ENCODE results near the gene LRMDA.

LRMDA gene

DNA sequence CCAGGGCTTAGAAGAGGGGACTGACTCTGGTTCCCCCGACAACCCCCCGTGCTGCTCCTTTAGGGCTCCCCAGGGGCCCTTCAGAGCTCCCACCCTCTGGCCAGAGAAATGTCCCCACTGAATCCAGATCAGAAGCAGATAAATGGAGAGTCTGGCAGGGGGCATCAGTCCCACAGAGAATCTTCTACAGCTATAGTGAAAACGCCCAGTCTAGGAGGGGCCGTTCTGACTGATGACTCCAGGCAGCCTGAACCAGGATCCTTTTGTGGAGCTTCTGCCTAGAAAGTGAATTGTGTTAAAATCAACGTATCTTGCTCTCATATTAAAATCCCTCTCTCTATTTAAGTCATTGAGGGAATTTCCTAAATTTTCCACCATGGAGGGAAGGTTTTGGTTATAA is 471.4 kb downstream of the LRMDA start:
- no peak for DNase-seq (ENCODE audit: low read depth)
- TF ChIP-seq, protein P1, sequence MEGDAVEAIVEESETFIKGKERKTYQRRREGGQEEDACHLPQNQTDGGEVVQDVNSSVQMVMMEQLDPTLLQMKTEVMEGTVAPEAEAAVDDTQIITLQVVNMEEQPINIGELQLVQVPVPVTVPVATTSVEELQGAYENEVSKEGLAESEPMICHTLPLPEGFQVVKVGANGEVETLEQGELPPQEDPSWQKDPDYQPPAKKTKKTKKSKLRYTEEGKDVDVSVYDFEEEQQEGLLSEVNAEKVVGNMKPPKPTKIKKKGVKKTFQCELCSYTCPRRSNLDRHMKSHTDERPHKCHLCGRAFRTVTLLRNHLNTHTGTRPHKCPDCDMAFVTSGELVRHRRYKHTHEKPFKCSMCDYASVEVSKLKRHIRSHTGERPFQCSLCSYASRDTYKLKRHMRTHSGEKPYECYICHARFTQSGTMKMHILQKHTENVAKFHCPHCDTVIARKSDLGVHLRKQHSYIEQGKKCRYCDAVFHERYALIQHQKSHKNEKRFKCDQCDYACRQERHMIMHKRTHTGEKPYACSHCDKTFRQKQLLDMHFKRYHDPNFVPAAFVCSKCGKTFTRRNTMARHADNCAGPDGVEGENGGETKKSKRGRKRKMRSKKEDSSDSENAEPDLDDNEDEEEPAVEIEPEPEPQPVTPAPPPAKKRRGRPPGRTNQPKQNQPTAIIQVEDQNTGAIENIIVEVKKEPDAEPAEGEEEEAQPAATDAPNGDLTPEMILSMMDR (conservative IDR thresholded peaks at IDR 0.05; ENCODE audit: low read length), result no peak
- no peak overlapping the region for H3K4me3 ChIP-seq (ENCODE audit: low read length)

DNA sequence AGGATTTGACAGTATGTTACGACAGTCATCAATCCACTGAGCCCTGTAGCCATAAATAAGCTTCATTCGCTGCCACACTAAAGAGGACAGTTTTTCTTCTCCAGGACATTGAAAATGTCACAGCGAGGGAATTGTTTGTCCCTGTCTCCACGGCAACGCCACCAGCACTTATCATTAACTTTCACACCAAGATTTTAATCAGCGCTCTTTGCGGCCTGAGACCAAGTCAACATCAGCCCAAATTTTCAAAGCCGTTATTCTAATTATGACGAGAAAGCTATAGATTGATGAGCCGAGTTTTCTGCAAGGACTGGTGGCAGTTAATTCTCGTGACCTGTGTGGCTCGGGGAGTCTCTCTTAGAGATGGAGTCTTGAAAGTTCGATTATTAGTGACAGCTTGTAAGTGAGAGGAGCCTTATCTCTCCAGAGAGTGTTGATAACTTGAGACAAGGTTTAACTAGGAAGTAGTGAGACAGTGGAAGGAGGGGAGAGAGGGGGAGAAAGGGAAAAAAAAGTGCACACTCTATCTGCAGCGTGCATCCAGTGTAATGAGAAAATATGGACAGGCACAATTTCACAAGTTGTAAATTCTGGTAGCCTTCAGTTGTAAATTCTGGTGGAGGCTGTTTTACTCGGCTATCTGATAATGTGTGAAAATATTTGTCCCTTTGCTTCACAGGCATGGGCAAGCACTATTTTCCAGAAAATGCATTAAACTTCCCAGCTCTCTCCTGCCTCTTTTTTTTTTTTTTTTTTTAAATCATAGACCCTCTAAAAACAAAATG is 473.3 kb downstream of the LRMDA start:
- H3K4me3 ChIP-seq (ENCODE audit: low read length), result no peak overlapping the region
- TF ChIP-seq, protein P1 (conservative IDR thresholded peaks at IDR 0.05; ENCODE audit: low read length), result no peak
- no peak for DNase-seq (ENCODE audit: low read depth)

DNA sequence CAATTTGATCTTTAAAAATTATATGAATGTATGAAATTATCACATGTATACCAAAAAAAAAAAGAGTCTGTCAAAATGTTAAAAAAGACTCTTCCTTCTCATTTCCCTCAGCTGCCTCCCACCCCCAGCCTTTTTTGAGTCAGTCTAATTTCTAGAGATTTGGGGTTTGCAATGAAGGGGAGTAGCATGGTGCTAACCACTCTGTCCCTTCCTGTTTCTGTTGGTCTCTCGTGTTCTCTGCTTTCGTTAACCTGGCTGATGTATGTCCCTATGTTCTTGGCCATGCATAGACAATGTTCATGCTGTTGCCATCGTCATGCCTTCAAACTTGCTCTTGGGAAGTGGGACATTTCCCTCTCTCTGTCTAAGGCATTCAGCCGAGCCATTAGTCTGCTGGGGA is 474.1 kb downstream of the LRMDA start:
- DNase-seq (ENCODE audit: low read depth), result no peak
- TF ChIP-seq, protein P1 (conservative IDR thresholded peaks at IDR 0.05; ENCODE audit: low read length), result no peak
- no peak overlapping the region for H3K4me3 ChIP-seq (ENCODE audit: low read length)

DNA sequence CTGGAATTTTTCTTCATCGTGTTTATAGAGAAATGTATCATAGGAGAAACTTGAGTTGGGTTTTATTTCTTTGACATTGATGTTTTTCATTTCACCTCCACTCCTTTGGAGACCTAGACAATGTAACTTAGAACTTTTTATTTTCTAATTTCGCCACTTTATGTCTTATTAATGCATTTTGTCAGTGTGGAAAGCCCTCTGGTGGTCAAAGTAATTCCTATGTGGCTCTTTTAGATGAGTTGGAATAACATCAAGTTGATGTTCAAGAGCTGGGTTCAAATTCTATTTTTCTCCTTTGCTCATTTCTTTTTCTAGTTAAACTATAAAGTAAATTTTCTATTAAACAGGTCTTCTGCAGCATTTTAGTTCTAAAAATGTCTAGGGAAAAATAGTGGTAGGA is 478.6 kb downstream of the LRMDA start:
- TF ChIP-seq, protein P1 (conservative IDR thresholded peaks at IDR 0.05; ENCODE audit: low read length), result peak; percentile 70
- H3K4me3 ChIP-seq (ENCODE audit: low read length), result no peak overlapping the region
- peak; percentile 47 for DNase-seq (ENCODE audit: low read depth)

DNA sequence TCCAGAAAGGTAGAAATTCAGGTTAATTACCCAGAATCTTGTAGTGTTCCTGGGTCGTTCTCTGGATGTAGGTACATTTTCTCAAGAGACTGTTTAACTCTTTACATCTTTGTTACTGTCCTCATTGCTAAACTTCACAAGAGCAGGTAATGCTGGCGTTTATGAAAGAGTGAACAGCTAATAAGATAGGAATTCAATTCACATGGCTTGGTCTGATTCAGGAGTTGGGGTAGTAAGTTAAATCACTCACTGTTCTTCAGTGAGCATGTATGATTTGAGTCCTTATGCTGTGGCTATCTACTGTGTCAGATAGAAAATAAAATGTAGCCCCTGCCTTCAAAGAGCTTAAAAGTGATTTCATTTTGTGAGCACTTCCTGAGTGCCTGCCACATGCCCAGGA is 480.0 kb downstream of the LRMDA start:
- DNase-seq (ENCODE audit: low read depth), result no peak
- H3K4me3 ChIP-seq (ENCODE audit: low read length), result no peak overlapping the region
- TF ChIP-seq, protein P1 (conservative IDR thresholded peaks at IDR 0.05; ENCODE audit: low read length), result no peak

DNA sequence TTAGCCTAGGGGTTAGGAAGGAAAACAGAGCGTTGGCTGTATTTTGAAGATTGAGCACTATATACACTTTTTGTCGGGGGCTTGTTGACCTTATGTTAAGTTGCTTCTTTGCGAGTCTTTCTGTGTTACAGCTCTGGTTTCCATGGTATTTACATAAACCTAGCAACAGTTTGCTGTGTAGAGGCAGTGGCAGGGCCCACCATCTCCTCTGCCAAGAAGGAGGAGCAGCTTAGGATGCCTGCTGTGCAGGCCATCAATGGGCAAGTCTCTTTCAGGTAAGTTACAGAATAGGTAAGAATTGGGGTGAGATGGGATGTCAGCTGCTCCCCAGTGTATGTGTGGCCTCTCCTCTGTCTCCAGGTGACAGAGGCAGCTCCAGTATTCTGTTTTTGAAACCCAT is 485.5 kb downstream of the LRMDA start:
- H3K4me3 ChIP-seq (ENCODE audit: low read length), result no peak overlapping the region
- no peak for DNase-seq (ENCODE audit: low read depth)
- TF ChIP-seq, protein P1 (conservative IDR thresholded peaks at IDR 0.05; ENCODE audit: low read length), result no peak

DNA sequence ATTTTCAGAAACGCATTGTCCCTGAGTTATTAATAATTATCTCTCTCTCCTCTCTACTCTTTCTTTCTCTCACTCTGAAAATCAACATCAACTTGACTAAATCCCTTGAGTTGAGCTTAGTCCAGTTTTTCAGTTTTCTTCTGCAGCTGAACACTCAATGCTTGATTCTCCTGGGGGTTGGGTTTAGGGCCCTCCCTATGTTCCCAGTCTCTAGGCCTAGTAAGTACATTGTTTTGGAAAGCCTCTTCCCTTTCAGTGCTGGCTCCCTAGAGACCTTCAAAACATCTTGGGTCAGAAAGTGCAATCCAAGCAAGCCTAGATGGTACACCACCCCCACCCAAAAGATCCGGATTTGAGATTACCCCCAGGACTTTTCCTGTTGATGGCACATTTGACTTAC is 488.5 kb downstream of the LRMDA start:
- no peak for DNase-seq (ENCODE audit: low read depth)
- TF ChIP-seq, protein P1 (conservative IDR thresholded peaks at IDR 0.05; ENCODE audit: low read length), result no peak
- no peak overlapping the region for H3K4me3 ChIP-seq (ENCODE audit: low read length)

Measured in AG10803 (cell line).